ENCODE results near the gene LAMB2.

- TF ChIP-seq CTCF (conservative IDR thresholded peaks at IDR 0.05; ENCODE audit: low read length) (no peak), EZH2phosphoT487 (IDR thresholded peaks at IDR 0.05; ENCODE audit: borderline replicate concordance) (no peak)
Observed at GRCh38 chr3:49076116-49076515, 56.7 kb downstream of the LAMB2 start.
